ENCODE measurements around the gene ARMH3. TPM values are rescaled to one million over a fixed set of nuclear protein-coding genes. Genes with fewer than 3 reads are reported as not detected.

ARMH3 gene
- total RNA-seq, 2 experiments from 2014 or later = 25.2 to 26.3 TPM

DNA sequence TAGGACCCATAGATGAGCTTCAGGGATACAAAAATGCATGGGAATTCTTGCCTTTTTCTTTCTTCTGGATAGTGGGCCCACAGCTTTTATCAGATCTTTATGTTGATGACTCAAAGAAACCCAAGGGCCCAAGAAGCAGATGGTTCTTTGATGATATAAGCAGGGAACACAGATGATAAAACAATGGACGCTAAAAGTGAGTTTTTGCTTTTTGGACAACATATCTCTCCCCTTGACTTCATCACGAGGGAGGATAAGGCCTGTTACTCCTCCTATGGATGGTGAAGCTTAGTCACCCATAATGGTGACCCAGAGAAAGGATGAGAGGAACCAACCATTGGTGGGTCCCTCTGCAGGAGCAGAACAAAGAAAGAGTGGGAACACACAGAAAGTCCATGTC, 231.2 kb downstream of the ARMH3 start:
- peaks cover 4% of the 10 kb centered on the region for H3K4me1 Mint-ChIP-seq (ENCODE audit: low read depth)
- DNase-seq (no peak), ATAC-seq (no peak)
- H3K36me3 Mint-ChIP-seq (ENCODE audit: low read depth) = peaks cover 3% of the 10 kb centered on the region
- ChIA-PET POLR2A (no interaction called here), CTCF (interaction anchor here (0.8 to 1.6 kb wide), 2 partner anchors 11 to 16 kb away, joined by 3 read pairs; no protein-coding TSS in a partner anchor)
- no peaks in the 10 kb centered on the region for H3K27me3 Mint-ChIP-seq (ENCODE audit: low read depth)
- H3K4me3 Mint-ChIP-seq = no peak overlapping the region
- H3K27ac Mint-ChIP-seq = no peak overlapping the region
- H3K9me3 Mint-ChIP-seq (ENCODE audit: insufficient read depth) = no peaks in the 10 kb centered on the region

DNA sequence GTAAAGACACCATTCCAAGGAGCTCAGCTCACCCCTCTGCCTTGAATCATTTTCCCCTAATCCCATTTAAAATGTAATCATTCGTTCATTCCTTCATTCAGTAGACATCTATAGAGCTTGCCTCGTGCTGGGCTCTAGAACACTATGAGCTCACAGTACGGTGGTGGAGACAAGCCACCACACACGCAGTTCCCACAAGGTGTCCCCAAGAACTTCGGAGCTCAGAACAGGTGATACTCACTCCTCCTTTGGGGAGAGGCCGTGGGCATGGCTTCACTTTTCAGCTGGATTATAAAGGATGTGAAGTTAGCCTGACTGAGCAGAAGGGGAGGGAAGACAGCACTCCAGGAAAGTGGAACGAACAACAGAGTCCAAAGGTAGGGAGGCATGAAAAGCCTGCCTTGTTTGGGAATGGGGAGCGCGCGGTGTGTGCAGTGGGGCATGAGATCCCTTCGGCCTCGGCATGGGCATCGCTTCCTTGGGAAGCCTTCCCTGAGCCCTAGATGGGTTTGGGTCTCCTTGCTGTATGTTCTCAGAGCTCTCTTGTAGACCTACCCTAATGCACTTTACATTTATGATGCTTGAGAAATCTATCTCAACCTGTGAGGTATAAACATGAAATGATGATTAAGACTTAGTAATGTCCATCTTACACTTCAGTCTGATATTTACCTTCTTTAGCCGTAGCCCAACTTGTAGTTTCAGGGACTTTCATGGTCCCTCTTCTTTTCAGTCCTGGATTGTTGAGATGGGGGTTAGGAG, 236.9 kb downstream of the ARMH3 start:
- Mint-ChIP-seq H3K36me3 (ENCODE audit: low read depth) (peaks cover 25% of the 10 kb centered on the region), H3K4me3 (peak overlapping the region; percentile 96), H3K27ac (peak overlapping the region; percentile 99), H3K27me3 (ENCODE audit: low read depth) (no peaks in the 10 kb centered on the region), H3K9me3 (ENCODE audit: insufficient read depth) (no peaks in the 10 kb centered on the region), H3K4me1 (ENCODE audit: low read depth) (peaks cover 24% of the 10 kb centered on the region)
- DNase-seq (no peak), ATAC-seq (peak; percentile 45)
- ChIA-PET CTCF (interaction anchor here (0.8 to 4.2 kb wide), 11 partner anchors 14 to 665 kb away, joined by 3 to 42 read pairs (median 5); partner anchors contain the start of gene NPM3), POLR2A (interaction anchor here (0.8 to 2.9 kb wide), 19 partner anchors 7 to 300 kb away, joined by 3 to 49 read pairs (median 5); partner anchors contain the start of genes ARMH3, HPS6 and NPM3)

DNA sequence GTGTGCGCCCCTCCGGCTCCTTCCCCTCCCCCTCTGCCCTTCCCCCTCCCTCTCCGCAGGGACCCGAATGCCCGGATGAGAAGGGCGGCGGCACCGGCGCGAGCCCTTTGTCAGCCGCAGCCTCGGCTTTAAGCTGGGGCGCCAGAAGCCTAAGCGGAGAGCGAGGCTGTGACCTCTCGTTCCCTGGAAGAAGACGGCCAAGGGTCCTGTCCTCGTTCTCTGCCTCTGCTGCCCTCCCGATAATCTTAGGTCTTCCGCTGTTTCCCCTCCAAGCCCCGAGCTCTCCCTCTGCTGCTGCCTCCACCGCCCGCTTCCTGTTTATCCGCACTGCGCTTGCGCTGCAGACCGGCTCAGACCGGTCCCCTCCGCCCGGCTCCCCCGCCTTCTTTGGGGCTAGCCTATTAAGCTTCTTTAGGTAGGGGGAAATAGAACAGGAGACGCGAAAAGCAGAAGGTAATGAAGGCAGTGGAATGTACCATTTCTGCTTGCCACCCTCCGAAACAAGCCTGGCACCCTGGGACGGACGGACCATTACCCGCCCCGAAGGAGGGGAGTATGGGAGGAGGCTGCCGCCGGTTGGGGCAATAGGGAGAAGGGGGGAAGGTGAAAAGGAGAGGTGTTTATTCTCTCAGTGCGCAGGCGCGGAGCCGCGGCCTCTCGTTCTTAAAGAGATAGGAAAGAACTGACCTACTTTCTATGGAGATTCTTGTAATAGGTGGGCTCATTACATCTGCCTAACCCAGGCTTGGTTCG, 237.7 kb downstream of the ARMH3 start, which contains the start of gene OGA:
TSS of gene OGA (minus strand) at position 326 of the 753 bp plus-strand sequence. CDS start 422 bp downstream, outside the sequence.
- no peaks in the 10 kb centered on the region for H3K9me3 Mint-ChIP-seq (ENCODE audit: insufficient read depth)
- H3K27ac Mint-ChIP-seq = peak within 1 kb of the TSS; percentile 99
- CTCF ChIA-PET = interaction anchor here (1.1 to 4.2 kb wide), 10 partner anchors 15 to 297 kb away, joined by 3 to 42 read pairs (median 5); partner anchors contain the start of gene NPM3
- peaks cover 31% of the 10 kb centered on the region for H3K36me3 Mint-ChIP-seq (ENCODE audit: low read depth)
- H3K4me3 Mint-ChIP-seq = peak within 1 kb of the TSS; percentile 96
- no peaks in the 10 kb centered on the region for H3K27me3 Mint-ChIP-seq (ENCODE audit: low read depth)
- POLR2A ChIA-PET = interaction anchor here (0.7 to 2.9 kb wide), 28 partner anchors 8 to 1447 kb away, joined by 3 to 49 read pairs (median 4); partner anchors contain the start of genes ARMH3, HPS6 and NPM3
- DNase-seq = peak; percentile 99
- peak; percentile 93 for ATAC-seq
- peaks cover 31% of the 10 kb centered on the region for H3K4me1 Mint-ChIP-seq (ENCODE audit: low read depth)

DNA sequence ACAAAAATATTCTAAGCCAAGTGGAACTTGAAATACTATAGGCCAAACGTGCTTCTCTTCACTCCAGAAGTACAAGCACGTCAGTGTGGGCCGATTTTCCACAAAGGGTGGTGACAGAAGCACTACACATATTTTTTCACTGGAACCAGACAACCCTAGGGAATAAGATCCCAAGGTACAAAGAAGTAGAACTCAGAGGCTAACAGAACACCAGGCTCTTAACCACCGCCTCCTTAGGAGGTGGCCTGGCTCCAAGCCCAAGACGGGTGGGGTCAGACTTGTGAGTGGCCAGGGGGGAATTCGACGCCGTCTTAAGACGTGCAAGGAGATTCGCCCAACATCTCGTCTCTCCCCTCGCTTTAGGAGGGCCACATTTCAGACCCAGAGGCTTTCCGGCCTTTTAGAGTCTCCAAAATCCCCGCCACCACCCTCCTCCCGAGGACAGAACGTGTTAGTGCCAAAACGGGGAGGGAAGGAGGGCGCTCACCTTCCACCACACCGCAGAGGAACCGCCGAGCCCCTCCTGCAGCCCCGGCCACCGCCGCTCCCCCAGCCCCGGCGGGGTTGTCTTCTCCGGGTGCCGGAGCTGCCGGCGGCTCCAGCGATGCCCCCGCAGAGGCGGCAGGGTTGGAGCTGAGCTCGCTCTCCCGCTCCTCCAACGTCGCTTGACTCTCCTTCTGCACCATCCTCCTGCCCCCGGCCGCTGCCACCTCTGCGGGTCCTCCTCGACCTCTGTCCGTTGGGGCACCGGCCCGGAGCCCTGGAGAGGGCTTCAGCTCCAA, 238.4 kb downstream of the ARMH3 start:
- Mint-ChIP-seq H3K4me3 (peak overlapping the region; percentile 96), H3K4me1 (ENCODE audit: low read depth) (peaks cover 38% of the 10 kb centered on the region), H3K27ac (peak overlapping the region; percentile 99), H3K27me3 (ENCODE audit: low read depth) (no peaks in the 10 kb centered on the region), H3K9me3 (ENCODE audit: insufficient read depth) (no peaks in the 10 kb centered on the region), H3K36me3 (ENCODE audit: low read depth) (peaks cover 36% of the 10 kb centered on the region)
- ChIA-PET POLR2A (interaction anchor here (0.6 to 2.9 kb wide), 26 partner anchors 9 to 1447 kb away, joined by 3 to 49 read pairs (median 4); partner anchors contain the start of genes HPS6, LDB1 and NPM3), CTCF (interaction anchor here (1.6 to 4.2 kb wide), 7 partner anchors 19 to 37 kb away, joined by 4 to 42 read pairs (median 9); partner anchors contain the start of gene NPM3)
- DNase-seq = peak; percentile 58
- peak; percentile 25 for ATAC-seq

DNA sequence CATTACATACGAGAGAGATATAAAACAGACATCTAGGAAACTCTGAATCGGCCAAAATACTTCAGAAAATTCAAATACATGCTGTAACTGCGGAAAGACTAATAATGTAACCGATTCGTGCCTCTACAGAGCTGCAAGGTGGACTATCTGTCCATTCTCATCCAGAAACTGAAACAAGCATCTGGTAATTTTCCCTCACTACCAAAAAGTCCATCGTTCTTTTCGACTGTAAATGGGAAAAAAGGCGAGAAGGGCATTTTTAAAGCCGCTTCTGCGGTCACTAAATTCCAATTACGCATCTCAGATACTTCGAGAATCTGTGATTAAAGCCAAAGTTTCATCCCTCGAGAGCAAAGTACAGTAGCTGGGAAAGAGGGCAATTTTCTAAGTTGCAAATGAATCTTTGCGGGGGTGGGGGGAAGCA, 239.0 kb downstream of the ARMH3 start:
- no peaks in the 10 kb centered on the region for H3K9me3 Mint-ChIP-seq (ENCODE audit: insufficient read depth)
- no peak for ATAC-seq
- H3K27me3 Mint-ChIP-seq (ENCODE audit: low read depth) = no peaks in the 10 kb centered on the region
- peaks cover 38% of the 10 kb centered on the region for H3K4me1 Mint-ChIP-seq (ENCODE audit: low read depth)
- no peak for DNase-seq
- peak overlapping the region; percentile 99 for H3K27ac Mint-ChIP-seq
- H3K36me3 Mint-ChIP-seq (ENCODE audit: low read depth) = peaks cover 39% of the 10 kb centered on the region
- CTCF ChIA-PET = interaction anchor here (1.0 to 3.7 kb wide), 5 partner anchors 19 to 42 kb away, joined by 4 to 22 read pairs (median 6); no protein-coding TSS in a partner anchor
- POLR2A ChIA-PET = interaction anchor here (0.6 to 2.9 kb wide), 11 partner anchors 12 to 303 kb away, joined by 3 to 18 read pairs (median 4); partner anchors contain the start of genes ARMH3, LDB1 and NPM3
- H3K4me3 Mint-ChIP-seq = peak overlapping the region; percentile 96

DNA sequence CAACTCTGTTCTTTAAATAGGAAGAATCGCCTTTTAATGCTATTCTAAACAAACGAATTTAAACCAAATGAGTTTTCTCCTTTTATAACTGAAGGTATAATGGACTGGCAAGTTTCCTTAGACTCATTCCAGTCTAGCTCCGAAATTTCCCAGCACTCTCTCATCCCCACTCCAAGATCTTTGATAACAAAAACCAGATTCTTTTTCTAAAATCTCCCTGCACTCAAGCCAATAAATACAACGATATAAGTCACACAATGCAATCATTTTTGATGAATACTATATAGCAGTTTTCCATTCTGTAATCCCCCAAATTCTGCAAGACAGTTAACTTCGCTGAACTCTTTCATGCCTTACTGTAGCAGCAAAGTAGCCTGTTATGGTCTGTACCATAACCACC, 239.6 kb downstream of the ARMH3 start:
- Mint-ChIP-seq H3K27me3 (ENCODE audit: low read depth) (no peaks in the 10 kb centered on the region), H3K36me3 (ENCODE audit: low read depth) (peaks cover 40% of the 10 kb centered on the region), H3K9me3 (ENCODE audit: insufficient read depth) (no peaks in the 10 kb centered on the region), H3K4me1 (ENCODE audit: low read depth) (peaks cover 38% of the 10 kb centered on the region), H3K4me3 (peak overlapping the region; percentile 96), H3K27ac (peak overlapping the region; percentile 88)
- CTCF ChIA-PET = interaction anchor here (1.0 to 3.6 kb wide), 5 partner anchors 24 to 193 kb away, joined by 4 to 22 read pairs (median 6); no protein-coding TSS in a partner anchor
- POLR2A ChIA-PET = interaction anchor here (0.8 to 2.9 kb wide), 6 partner anchors 12 to 239 kb away, joined by 3 to 12 read pairs (median 3); partner anchors contain the start of gene ARMH3
- no peak for DNase-seq
- ATAC-seq = no peak

DNA sequence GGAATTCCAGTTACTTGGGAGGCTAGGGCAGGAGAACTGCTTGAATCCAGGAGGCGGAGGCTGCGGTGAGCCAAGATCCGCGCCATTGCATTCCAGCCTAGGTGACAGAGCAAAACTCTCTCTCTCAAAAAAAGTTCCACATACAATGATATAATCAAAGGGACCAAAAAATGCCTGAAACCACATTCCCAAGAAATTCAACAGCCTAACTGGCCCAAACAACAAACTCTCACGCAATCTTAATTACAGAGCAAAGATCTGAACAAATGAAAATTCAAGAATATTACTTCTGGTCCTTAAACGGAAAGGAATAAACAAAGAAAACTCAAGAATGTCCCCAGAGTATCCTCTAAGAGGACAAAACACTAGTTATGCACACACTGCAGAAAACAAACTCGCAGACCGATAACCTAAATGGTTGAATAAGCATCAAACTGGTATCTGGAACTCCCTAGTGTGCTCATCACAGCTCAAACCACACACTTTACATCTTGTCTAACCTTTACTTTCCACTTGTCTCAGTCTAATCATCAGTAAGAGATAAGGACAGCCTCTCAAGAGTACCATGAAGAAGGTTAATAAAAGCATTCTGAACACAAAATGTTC, 241.4 kb downstream of the ARMH3 start:
- peaks cover 38% of the 10 kb centered on the region for H3K4me1 Mint-ChIP-seq (ENCODE audit: low read depth)
- DNase-seq = no peak
- CTCF ChIA-PET = interaction anchor here (0.5 to 3.6 kb wide), 5 partner anchors 21 to 301 kb away, joined by 3 to 22 read pairs (median 3); no protein-coding TSS in a partner anchor
- H3K9me3 Mint-ChIP-seq (ENCODE audit: insufficient read depth) = no peaks in the 10 kb centered on the region
- H3K27me3 Mint-ChIP-seq (ENCODE audit: low read depth) = no peaks in the 10 kb centered on the region
- peak overlapping the region; percentile 80 for H3K27ac Mint-ChIP-seq
- POLR2A ChIA-PET = no interaction called here
- no peak for ATAC-seq
- peaks cover 51% of the 10 kb centered on the region for H3K36me3 Mint-ChIP-seq (ENCODE audit: low read depth)
- H3K4me3 Mint-ChIP-seq = peak overlapping the region; percentile 96

DNA sequence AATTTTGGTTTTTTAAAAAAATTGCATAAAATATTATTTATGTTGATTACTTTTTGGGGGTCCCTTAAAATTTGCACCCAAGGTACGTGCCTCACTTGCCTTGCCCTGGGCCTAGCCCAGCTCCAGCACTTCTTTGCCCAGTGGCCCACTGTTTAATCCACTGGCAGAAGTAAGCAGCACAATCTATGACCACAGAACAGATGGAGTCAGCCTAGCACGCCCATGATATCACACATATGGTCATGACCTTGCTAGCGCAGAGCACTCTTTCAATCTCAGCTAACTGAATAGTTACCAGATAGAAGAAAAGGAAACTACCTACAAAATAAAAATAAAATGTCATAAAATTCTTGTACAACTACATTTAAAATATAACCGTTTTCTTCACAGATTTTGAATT, 243.4 kb downstream of the ARMH3 start:
- Mint-ChIP-seq H3K36me3 (ENCODE audit: low read depth) (peaks cover 60% of the 10 kb centered on the region), H3K27ac (no peak overlapping the region), H3K9me3 (ENCODE audit: insufficient read depth) (no peaks in the 10 kb centered on the region), H3K27me3 (ENCODE audit: low read depth) (no peaks in the 10 kb centered on the region), H3K4me1 (ENCODE audit: low read depth) (peaks cover 34% of the 10 kb centered on the region), H3K4me3 (no peak overlapping the region)
- DNase-seq = no peak
- no peak for ATAC-seq
- CTCF ChIA-PET = interaction anchor here (0.6 to 1.8 kb wide), 5 partner anchors 28 to 253 kb away, joined by 3 to 8 read pairs (median 3); no protein-coding TSS in a partner anchor
- POLR2A ChIA-PET = no interaction called here

DNA sequence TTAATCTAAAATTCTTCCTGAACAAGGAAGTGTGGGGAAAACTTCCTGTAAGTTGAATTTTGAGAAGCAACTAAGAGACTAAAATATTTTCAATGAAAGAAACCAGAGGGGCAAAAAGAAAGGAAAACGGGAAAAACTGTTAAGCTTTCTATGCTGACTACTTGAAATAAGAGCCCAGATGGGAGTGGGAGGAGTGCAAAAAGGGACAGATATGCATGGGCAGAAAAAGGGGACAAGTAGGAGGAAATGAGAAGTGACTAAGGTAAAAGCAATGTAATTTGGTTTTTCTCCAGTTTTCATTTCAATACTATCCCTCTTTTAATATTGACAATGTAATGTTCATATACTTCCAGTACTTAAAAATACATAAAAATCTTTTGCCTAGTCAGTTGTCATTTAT, 248.8 kb downstream of the ARMH3 start:
- H3K27ac Mint-ChIP-seq = no peak overlapping the region
- H3K27me3 Mint-ChIP-seq (ENCODE audit: low read depth) = no peaks in the 10 kb centered on the region
- no peak overlapping the region for H3K4me3 Mint-ChIP-seq
- peaks cover 48% of the 10 kb centered on the region for H3K36me3 Mint-ChIP-seq (ENCODE audit: low read depth)
- H3K9me3 Mint-ChIP-seq (ENCODE audit: insufficient read depth) = no peaks in the 10 kb centered on the region
- CTCF ChIA-PET = no interaction called here
- H3K4me1 Mint-ChIP-seq (ENCODE audit: low read depth) = peaks cover 5% of the 10 kb centered on the region
- DNase-seq (no peak), ATAC-seq (no peak)
- POLR2A ChIA-PET = interaction anchor here (1.3 kb wide), 1 partner anchor 24 kb away, joined by 4 read pairs; the partner anchor contains the start of gene NPM3

DNA sequence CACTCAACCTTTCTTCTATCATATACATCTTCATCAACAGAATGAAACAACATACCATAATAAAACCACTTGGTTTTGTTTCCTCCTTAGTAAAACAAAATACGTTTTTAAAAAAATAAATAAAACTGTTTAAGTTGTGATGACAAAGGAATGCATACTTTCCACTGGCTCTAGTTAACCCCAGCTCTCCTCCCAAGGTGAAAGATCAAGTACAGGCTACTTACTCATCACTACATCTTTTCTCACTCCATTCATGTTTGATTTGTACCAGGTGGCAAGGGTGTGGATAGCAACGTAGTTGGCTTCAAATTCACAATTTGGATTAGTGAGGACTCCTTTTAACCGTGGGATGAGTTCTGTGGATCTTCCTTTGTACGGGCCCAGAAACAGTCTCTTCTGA, 252.5 kb downstream of the ARMH3 start:
- no peak overlapping the region for H3K4me3 Mint-ChIP-seq
- ATAC-seq (no peak), DNase-seq (no peak)
- peaks cover 8% of the 10 kb centered on the region for H3K4me1 Mint-ChIP-seq (ENCODE audit: low read depth)
- CTCF ChIA-PET = no interaction called here
- peaks cover 55% of the 10 kb centered on the region for H3K36me3 Mint-ChIP-seq (ENCODE audit: low read depth)
- H3K27me3 Mint-ChIP-seq (ENCODE audit: low read depth) = no peaks in the 10 kb centered on the region
- no peak overlapping the region for H3K27ac Mint-ChIP-seq
- POLR2A ChIA-PET = interaction anchor here (1.3 kb wide), 1 partner anchor 8 kb away, joined by 3 read pairs; no protein-coding TSS in a partner anchor
- no peaks in the 10 kb centered on the region for H3K9me3 Mint-ChIP-seq (ENCODE audit: insufficient read depth)

Data from activated CD8-positive, alpha-beta T cell treated with anti-CD3 and anti-CD28 coated beads, Interleukin-2, amount 10 ng/mL, durations not matched to agents 7 days and 5 days (primary cell).